ENCODE results near the gene FBRS.

- TF ChIP-seq POLR2A (IDR thresholded peaks at IDR 0.05; ENCODE audit: low read depth, low read length) (no peak), POLR2AphosphoS5 (IDR thresholded peaks at IDR 0.05; ENCODE audit: low read depth, low read length) (no peak)
Observed at GRCh38 chr16:30654856-30655255, 3.4 kb upstream of the FBRS start.

Data from GM12892 (cell line).